H1 (cell line): ENCODE results near the gene RADIL.

Experiments
- CBX8 ChIP-seq: fragments of 300-800, 300-1000 bp; sonication (generic); IDR thresholded peaks from 2 replicates; pipeline ENCODE4 v1.7.1; 2016; ENCODE audit warnings: low read depth, low read length, borderline replicate concordance
- CTCF ChIP-seq, 3 experiments: IDR thresholded peaks; 1 replicate in 2 of 3; 2 replicates in 1 of 3; pipeline versions ENCODE4 v1.5.1 to v1.6.1; 2011; ENCODE audit warnings: low read length in 3 of 3, mild to moderate bottlenecking in 3 of 3, inconsistent platforms in 2 of 3, low read depth in 1 of 3, moderate library complexity in 1 of 3; ENCODE audit not compliant: insufficient read depth in 1 of 3; ENCODE audit errors: control extremely low read depth in 1 of 3

- no peak for TF ChIP-seq CBX8
- TF ChIP-seq CTCF (IDR thresholded peaks at IDR 0.05; ENCODE audit: control extremely low read depth in 1 of 3, insufficient read depth in 1 of 3, low read depth in 1 of 3, low read length in 3 of 3): peak; percentile 75 to 81 (median 78)
These were observed at the start of gene RADIL for GRCh38 chr7:4883372-4884144.
